HG03108 (cell line): Measurements from ENCODE around the gene FBXW8.

Experiments used
- ATAC-seq: cut with Tn5 transposase; IDR thresholded peaks from one replicate; pipeline ENCODE4 v1.9.1; 2021; ENCODE audit warnings: moderate library complexity; ENCODE audit not compliant: unreplicated experiment

Gene FBXW8

GRCh38 chr12:116990971-116991966 lies 80.5 kb downstream of the FBXW8 start:
- ATAC-seq = no peak

- no peak for ATAC-seq
Observed at GRCh38 chr12:116996093-116996492, 85.3 kb downstream of the FBXW8 start.

- no peak for ATAC-seq
Observed at GRCh38 chr12:116996621-116997020, 85.9 kb downstream of the FBXW8 start.

GRCh38 chr12:116999066-116999465 lies 88.3 kb downstream of the FBXW8 start:
- no peak for ATAC-seq

GRCh38 chr12:117000316-117000715 lies 89.6 kb downstream of the FBXW8 start:
- ATAC-seq = no peak

GRCh38 chr12:117002051-117002817 lies 91.5 kb downstream of the FBXW8 start:
- ATAC-seq = no peak

GRCh38 chr12:117003883-117004404 lies 93.2 kb downstream of the FBXW8 start:
- ATAC-seq = no peak

GRCh38 chr12:117005417-117006046 lies 94.8 kb downstream of the FBXW8 start:
- ATAC-seq = no peak

GRCh38 chr12:117006333-117006732 lies 95.6 kb downstream of the FBXW8 start:
- no peak for ATAC-seq

- ATAC-seq = no peak
Observed at GRCh38 chr12:117007577-117007976, 96.8 kb downstream of the FBXW8 start.

GRCh38 chr12:117009759-117010158 lies 99.0 kb downstream of the FBXW8 start:
- ATAC-seq = no peak

GRCh38 chr12:117010693-117011451 lies 100.1 kb downstream of the FBXW8 start:
- no peak for ATAC-seq

GRCh38 chr12:117011988-117012805 lies 101.4 kb downstream of the FBXW8 start:
- no peak for ATAC-seq

- ATAC-seq = no peak
Observed at GRCh38 chr12:117013726-117014125, 103.0 kb downstream of the FBXW8 start.

GRCh38 chr12:117014342-117014887 lies 103.7 kb downstream of the FBXW8 start:
- no peak for ATAC-seq

GRCh38 chr12:117015811-117016210 lies 105.1 kb downstream of the FBXW8 start:
- ATAC-seq = no peak

GRCh38 chr12:117017807-117018206 lies 107.1 kb downstream of the FBXW8 start:
- ATAC-seq = no peak

- ATAC-seq = no peak
Observed at GRCh38 chr12:117018276-117018675, 107.5 kb downstream of the FBXW8 start.

GRCh38 chr12:117018685-117019084 lies 107.9 kb downstream of the FBXW8 start:
- ATAC-seq = no peak
